Aorta (tissue), 5 donors: ENCODE results near the gene ZDHHC20. TPM values are rescaled to one million over a fixed set of nuclear protein-coding genes. Genes with fewer than 3 reads are reported as not detected.

Experiments
- ATAC-seq: fragments of 200-7000 bp; cut with Tn5 transposase; one replicate; pipeline ENCODE4 v1.9.1; 2022; ENCODE audit warnings: moderate library complexity; ENCODE audit not compliant: low FRiP score
- DNase-seq, 2 donors: peaks; one replicate each; pipeline ENCODE4 v3.0.0-alpha.2; 2020
- H3K27ac ChIP-seq, 2 donors: one replicate each; pipeline ENCODE4 v1.5.1; 2013; ENCODE audit warnings: low read length in 2 of 2, mild to moderate bottlenecking in 2 of 2, moderate library complexity in 2 of 2, control low read depth in 1 of 2, inconsistent platforms in 1 of 2, low read depth in 1 of 2
- H3K27me3 ChIP-seq, 2 donors: one replicate each; pipeline ENCODE4 v1.6.1; 2013; ENCODE audit warnings: control low read depth in 1 of 2, low read length in 1 of 2, mild to moderate bottlenecking in 1 of 2, moderate library complexity in 1 of 2; ENCODE audit not compliant: insufficient read depth in 2 of 2, control insufficient read depth in 1 of 2
- H3K36me3 ChIP-seq, 2 donors: one replicate each; pipeline ENCODE4 v1.6.1; 2013; ENCODE audit warnings: control low read depth in 1 of 2, low read length in 1 of 2, mild to moderate bottlenecking in 1 of 2; ENCODE audit not compliant: insufficient read depth in 2 of 2, control insufficient read depth in 1 of 2
- H3K4me1 ChIP-seq, 2 donors: one replicate each; pipeline ENCODE4 v1.6.1; 2013; ENCODE audit warnings: low read length in 2 of 2, control low read depth in 1 of 2, mild to moderate bottlenecking in 1 of 2, moderate library complexity in 1 of 2; ENCODE audit not compliant: insufficient read depth in 2 of 2, control insufficient read depth in 1 of 2
- H3K4me3 ChIP-seq, 2 donors: one replicate each; pipeline ENCODE4 v1.5.1; 2013; ENCODE audit warnings: low read length in 2 of 2, control low read depth in 1 of 2, mild to moderate bottlenecking in 1 of 2
- H3K9me3 ChIP-seq: one replicate; pipeline ENCODE4 v1.6.1; 2013; ENCODE audit warnings: mild to moderate bottlenecking, low read length; ENCODE audit not compliant: control insufficient read depth
- WGBS, 2 donors: extraction: QIAGEN DNeasy Blood & Tissue Kit; methylation state at CpG; one replicate each; pipeline ENCODE4 v1.1.7; 2013; 5-methylcytosine and 5-hydroxymethylcytosine counted together
- intact Hi-C, 2 donors: fragments of 100-400 bp; cut with DNase I; formaldehyde crosslinking; loops; one replicate each; pipeline versions ENCODE4 v1.14.2 to v1.15.0; 2022
- polyA plus RNA-seq, 2 donors: library from polyadenylated mRNA; stranded (reverse); fragments of 200-250 nt; gene quantifications; one replicate each; pipeline ENCODE4 v1.2.3, GENCODE V29; 2013
- total RNA-seq, 2 donors: library from RNA; stranded (reverse); fragmentation: NEBNext Ultra II Directional; extraction: Animal tissue kit (Norgen Biotek cat#: 25700); gene quantifications; one replicate each; pipeline ENCODE4 v1.2.1, GENCODE V29; 2021
- donor health status: healthy with polysubstance abuse.
- donor health status: Bipolar disorder and iron deficiency.
- donor health status: DM: no; HTN: no; CAD: no.
- donor health status: DM: no; HTN: no; CAD: no.
- donor health status: DM: yes; HTN: yes; CAD: no.

The ZDHHC20 gene
- total and polyA plus RNA-seq, 4 donors = 18.0 to 55.5 (median 37.7) TPM

DNA sequence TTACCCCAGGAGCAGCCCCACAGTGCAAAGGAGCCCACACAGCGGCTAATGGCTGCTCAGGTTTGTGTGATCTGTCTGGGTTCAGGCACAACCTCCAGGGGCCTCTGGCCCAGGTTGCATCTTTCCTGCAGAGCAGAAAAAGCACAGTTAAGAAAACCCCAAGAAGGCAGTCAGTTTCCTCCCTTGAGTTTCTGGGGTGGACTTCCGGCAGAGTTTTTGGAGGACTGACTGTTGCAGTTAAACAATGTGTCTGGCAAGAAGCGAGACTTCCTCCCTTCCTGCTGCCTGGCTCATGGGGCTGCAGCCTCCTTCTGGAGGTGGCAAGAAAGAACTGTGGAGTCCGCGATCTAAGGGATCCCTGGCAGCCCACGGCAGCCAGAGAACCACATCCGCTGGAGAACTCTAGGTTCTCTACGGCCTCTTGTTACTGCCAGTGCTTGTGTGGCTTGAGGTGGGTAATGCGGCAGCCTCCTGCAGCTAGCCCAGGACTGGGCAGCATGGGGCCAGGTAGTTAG is 114.4 kb downstream of the ZDHHC20 start:
- H3K36me3 ChIP-seq = no peaks in the 10 kb centered on the region
- H3K27ac ChIP-seq = no peak overlapping the region
- no peaks in the 10 kb centered on the region for H3K4me1 ChIP-seq
- no peak for ATAC-seq
- WGBS, 2 donors = 66 to 69% methylated on average over 9 of the region's 9 CpGs
- no peaks in the 10 kb centered on the region for H3K27me3 ChIP-seq
- DNase-seq = no peak
- H3K9me3 ChIP-seq = no peaks in the 10 kb centered on the region
- H3K4me3 ChIP-seq = no peak overlapping the region
- intact Hi-C loops = no loop called here

- Histone ChIP-seq H3K4me3 (no peak overlapping the region), H3K36me3 (no peaks in the 10 kb centered on the region), H3K27me3 (no peaks in the 10 kb centered on the region), H3K4me1 (no peaks in the 10 kb centered on the region), H3K9me3 (no peaks in the 10 kb centered on the region), H3K27ac (no peak overlapping the region)
- WGBS, 2 donors = 90 to 91% methylated on average over 4 of the region's 4 CpGs
- intact Hi-C loops = no loop called here
- DNase-seq (no peak), ATAC-seq (no peak)
These were observed 115.4 kb downstream of the ZDHHC20 start for GRCh38 chr13:21343659-21344058.

DNA sequence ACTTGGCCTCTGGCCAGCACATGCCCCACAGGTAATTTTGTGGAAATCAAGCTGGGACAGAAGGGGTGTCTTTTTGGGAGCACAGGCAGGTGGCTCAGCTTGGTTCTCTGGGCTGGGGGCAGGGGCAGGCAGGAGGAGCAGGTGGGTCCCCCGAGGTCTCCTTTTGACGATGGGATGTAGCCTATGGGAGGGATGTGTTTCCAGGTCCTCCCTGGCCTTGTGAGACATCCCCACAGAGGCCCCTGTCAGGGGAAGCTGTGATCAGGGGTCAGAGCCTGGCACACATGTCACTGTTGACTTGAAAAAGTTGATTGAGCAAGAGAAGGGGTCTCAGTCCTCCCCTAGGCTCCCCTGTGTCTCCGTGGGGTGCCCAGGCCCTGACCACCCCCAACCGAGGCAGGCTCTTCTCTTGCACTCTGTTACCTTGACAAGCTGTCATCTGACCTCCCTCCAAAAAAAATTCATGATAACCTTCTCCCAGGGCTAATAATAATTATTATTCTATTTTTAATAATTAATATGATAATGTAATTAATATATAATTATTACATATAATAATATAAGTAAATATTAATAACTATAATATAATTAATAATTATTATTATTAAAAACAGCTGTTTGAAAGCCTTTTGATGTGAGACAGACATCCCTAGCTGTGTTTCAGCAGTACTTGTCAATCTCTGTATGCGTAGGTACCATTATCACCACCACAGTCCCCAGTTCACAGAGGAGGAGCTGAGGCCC is 116.2 kb downstream of the ZDHHC20 start:
- Histone ChIP-seq H3K36me3 (no peaks in the 10 kb centered on the region), H3K27me3 (no peaks in the 10 kb centered on the region), H3K4me1 (no peaks in the 10 kb centered on the region), H3K9me3 (no peaks in the 10 kb centered on the region), H3K27ac (no peak overlapping the region), H3K4me3 (no peak overlapping the region)
- 82 to 88% methylated on average over 5 of the region's 5 CpGs for WGBS, 2 donors
- intact Hi-C loops = no loop called here
- DNase-seq = no peak
- ATAC-seq = no peak

DNA sequence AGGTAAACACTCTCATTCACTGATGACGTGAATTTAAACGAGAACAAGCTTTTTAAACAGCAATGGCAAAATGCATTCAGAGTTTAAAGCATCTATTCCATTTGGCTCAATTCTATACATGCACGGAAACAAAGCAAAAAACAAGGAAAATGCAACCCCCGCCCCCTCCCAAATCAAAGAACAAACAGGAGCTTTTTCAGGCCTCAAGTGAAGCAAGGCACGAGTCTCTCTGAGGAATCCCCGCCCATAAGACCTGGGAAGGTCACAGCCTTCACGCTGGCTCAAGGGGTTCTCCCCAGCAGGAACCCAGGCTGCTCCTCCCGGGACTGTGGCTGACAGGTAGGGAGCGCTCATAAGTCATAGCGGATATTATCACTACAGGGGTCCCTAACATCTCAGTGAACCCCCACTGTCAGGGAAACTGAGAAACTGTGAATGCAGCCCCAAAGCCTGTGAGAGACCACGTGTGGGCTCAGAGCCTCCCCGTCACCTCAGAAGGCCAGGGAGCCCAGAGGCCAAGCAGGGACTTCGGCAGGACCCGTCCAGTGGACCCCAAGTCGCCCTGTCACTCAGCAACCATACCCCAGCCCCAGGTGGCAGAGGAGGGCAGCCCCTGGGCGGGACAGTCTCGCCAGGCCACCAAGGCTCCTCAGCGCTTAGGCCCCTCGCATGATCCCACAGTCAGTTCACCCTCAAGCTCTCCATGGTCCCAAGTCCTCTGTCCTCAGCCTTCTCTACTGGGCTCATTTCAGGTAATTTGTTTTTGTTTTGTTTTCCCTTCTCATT is 117.3 kb downstream of the ZDHHC20 start:
- Histone ChIP-seq H3K9me3 (no peaks in the 10 kb centered on the region), H3K27ac (no peak overlapping the region), H3K36me3 (no peaks in the 10 kb centered on the region), H3K4me1 (no peaks in the 10 kb centered on the region), H3K27me3 (no peaks in the 10 kb centered on the region), H3K4me3 (no peak overlapping the region)
- intact Hi-C loops = no loop called here
- DNase-seq = no peak
- no peak for ATAC-seq
- 81 to 82% methylated on average over 19 of the region's 19 CpGs for WGBS, 2 donors

DNA sequence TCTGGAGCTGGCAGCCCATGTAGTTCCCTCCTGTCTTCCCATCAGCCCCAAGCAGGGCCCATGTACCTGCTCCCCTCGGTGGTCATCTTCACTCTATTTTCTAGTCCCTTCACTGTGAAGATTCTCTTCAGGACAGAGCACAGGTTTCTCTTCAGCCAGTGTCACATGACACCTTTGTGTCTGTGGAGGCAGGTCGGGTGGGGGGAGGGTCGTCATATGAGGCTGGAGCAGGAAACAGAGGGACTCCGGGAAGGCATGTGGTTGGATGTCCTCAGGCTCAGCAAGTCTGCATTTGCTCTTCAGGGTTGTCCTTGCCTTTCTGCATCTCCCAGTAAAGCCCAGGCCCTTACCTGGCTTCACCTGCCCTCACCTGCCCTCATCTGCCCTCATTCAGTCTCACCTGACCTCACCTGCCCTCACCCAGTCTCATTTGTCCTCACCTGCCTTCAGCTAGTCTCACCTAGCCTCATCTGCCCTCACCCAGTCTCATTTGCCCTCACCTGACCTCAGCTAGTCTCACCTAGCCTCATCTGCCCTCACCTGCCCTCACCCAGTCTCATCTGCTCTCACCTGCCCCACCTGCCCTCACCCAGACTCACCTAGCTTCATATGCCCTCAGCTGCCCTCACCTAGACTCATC is 120.3 kb downstream of the ZDHHC20 start:
- no peak overlapping the region for H3K27ac ChIP-seq
- ATAC-seq = no peak
- H3K27me3 ChIP-seq = no peaks in the 10 kb centered on the region
- no peaks in the 10 kb centered on the region for H3K36me3 ChIP-seq
- no peaks in the 10 kb centered on the region for H3K9me3 ChIP-seq
- 27 to 32% methylated on average over 4 of the region's 4 CpGs for WGBS, 2 donors
- H3K4me3 ChIP-seq = no peak overlapping the region
- intact Hi-C loops = no loop called here
- H3K4me1 ChIP-seq = no peaks in the 10 kb centered on the region
- no peak for DNase-seq

DNA sequence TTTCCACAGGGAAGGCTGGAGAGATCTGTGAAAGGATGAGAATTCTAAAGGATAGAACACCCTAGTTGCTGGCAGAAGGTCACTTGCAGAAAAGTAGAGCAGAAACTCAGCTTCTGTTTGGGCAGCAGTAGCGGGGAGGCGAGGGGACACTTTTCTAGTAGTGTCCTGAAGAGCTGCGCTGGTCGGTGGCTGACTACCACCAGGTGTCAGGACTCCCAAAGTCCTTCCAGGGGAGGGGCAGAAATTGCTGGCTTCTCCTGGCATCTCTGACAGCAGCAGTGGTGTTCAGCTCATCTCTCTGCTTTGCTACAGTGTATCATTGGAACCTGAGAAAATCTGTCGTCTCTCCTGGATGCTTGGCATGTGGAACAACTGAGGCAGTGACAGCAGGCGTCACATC is 120.9 kb downstream of the ZDHHC20 start:
- DNase-seq (no peak), ATAC-seq (no peak)
- Histone ChIP-seq H3K4me1 (no peaks in the 10 kb centered on the region), H3K27ac (no peak overlapping the region), H3K4me3 (no peak overlapping the region), H3K36me3 (no peaks in the 10 kb centered on the region), H3K27me3 (no peaks in the 10 kb centered on the region), H3K9me3 (no peaks in the 10 kb centered on the region)
- 82 to 84% methylated on average over 6 of the region's 6 CpGs for WGBS, 2 donors
- intact Hi-C loops = no loop called here

DNA sequence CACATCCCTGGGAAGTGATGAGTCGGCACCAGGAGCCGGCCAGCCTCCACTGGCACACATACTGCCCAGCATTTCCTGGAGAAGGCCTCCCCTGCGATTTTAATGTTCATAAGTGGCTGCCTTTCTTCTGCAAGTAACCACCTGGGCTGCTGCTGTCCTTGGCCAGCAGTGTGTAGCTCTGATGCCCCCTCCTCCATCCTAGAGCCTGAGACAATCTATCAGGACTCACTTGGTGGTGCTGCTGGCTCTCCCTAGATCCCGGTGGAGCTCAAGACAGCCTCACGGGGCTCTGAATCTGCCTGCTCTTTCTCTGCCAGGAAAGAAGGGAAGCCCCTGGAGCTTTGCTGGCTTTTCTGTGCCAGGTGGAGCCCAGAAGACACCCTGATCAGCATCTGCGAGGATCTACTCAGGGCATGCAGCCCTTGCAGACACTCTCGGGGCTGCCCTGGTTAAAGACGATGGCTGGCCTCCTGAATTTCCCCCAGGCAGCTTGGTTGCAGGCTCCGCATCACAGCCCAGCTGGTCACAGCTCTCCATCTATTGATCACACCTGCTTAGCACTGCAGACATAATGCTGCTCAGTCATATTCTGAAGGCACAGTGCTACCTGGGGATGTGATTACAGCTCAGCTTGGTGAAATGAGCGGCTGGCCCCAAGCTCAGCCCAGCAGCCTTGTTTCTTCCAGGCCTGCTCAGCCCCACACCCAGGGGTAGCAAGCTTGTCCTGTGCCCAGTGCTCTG is 122.3 kb downstream of the ZDHHC20 start:
- Histone ChIP-seq H3K27ac (no peak overlapping the region), H3K9me3 (no peaks in the 10 kb centered on the region), H3K4me3 (no peak overlapping the region), H3K27me3 (no peaks in the 10 kb centered on the region), H3K36me3 (no peaks in the 10 kb centered on the region), H3K4me1 (no peaks in the 10 kb centered on the region)
- ATAC-seq = no peak
- 70 to 75% methylated on average over 10 of the region's 10 CpGs for WGBS, 2 donors
- intact Hi-C loops = no loop called here
- no peak for DNase-seq

GRCh38 chr13:21333186-21333585 is 125.9 kb downstream of the ZDHHC20 start:
- ATAC-seq (no peak), DNase-seq (no peak)
- H3K27ac ChIP-seq = no peak overlapping the region
- H3K4me1 ChIP-seq = no peaks in the 10 kb centered on the region
- H3K9me3 ChIP-seq = no peaks in the 10 kb centered on the region
- no peak overlapping the region for H3K4me3 ChIP-seq
- 68 to 94% methylated on average over 2 of the region's 2 CpGs for WGBS, 2 donors
- no peaks in the 10 kb centered on the region for H3K27me3 ChIP-seq
- H3K36me3 ChIP-seq = no peaks in the 10 kb centered on the region
- intact Hi-C loops = no loop called here
